H1 (cell line): ENCODE measurements around the gene MGLL. TPM values are rescaled to one million over a fixed set of nuclear protein-coding genes. Genes with fewer than 3 reads are reported as not detected.

Source experiments
- ATF3 ChIP-seq: IDR thresholded peaks from 2 replicates; pipeline ENCODE4 v1.6.1; 2011; ENCODE audit warnings: low read depth, mild to moderate bottlenecking, low read length; ENCODE audit not compliant: insufficient read depth
- KDM5A ChIP-seq: fragments of 200-600 bp; IDR thresholded peaks from 2 replicates; pipeline ENCODE4 v1.7.1; 2012; ENCODE audit warnings: mild to moderate bottlenecking, low read length, inconsistent platforms, mixed read lengths
- NRF1 ChIP-seq: IDR thresholded peaks from 2 replicates; pipeline ENCODE4 v1.6.1; 2011; ENCODE audit warnings: mild to moderate bottlenecking, low read depth, low read length, improper control_type of control experiment
- POU5F1 ChIP-seq: IDR thresholded peaks from 2 replicates; pipeline ENCODE4 v1.6.1; 2011; ENCODE audit warnings: low read depth, mild to moderate bottlenecking, low read length, moderate library complexity
- SUZ12 ChIP-seq: fragments of 200-600 bp; sonication (generic); IDR thresholded peaks from 2 replicates; pipeline ENCODE4 v1.6.1; 2012; ENCODE audit warnings: mild to moderate bottlenecking, inconsistent platforms, low read length, moderate library complexity, mixed read lengths
- TCF12 ChIP-seq: IDR thresholded peaks from 2 replicates; pipeline ENCODE4 v1.6.1; 2011; ENCODE audit warnings: low read depth, mild to moderate bottlenecking, low read length
- polyA plus RNA-seq, 7 experiments: library from polyadenylated mRNA; depleted of rRNA in 3 of 7; stranded (reverse) in 5 of 7; unstranded in 2 of 7; fragments of >200 nt in 5 of 7; fragments of 200-250 nt in 2 of 7; gene quantifications; 1 replicate in 5 of 7; 2 replicates in 1 of 7; 4 replicates in 1 of 7; pipeline versions ENCODE4 v1.2.1 to v1.2.3, GENCODE V29; 2011 to 2013; ENCODE audit warnings: missing spikeins in 2 of 7, mixed read lengths in 2 of 7
- total RNA-seq: library from RNA; stranded (reverse); fragmentation: NEBNext Ultra II Directional; extraction: Animal tissue kit (Norgen Biotek cat#: 25700); gene quantifications from 2 replicates; pipeline ENCODE4 v1.2.1, GENCODE V29; 2021

MGLL gene
- total and polyA plus RNA-seq, 2 of the 8 experiments (the other 6 are each of a cell fraction or from before 2014, with no cell fraction given) = 0.05 to 0.34 TPM

GRCh38 chr3:127733781-127734180 lies 88.5 kb downstream of the MGLL start (continued):
- TF ChIP-seq SUZ12 = no peak
- no peak for TF ChIP-seq KDM5A
- no peak for TF ChIP-seq NRF1
- no peak for TF ChIP-seq POU5F1
- TF ChIP-seq ATF3 = no peak
- TF ChIP-seq TCF12 = no peak
